ENCODE measurements around the gene TYW1B.
"Not testable (repeated sequence)": the region's sequence is repeated elsewhere in the genome, so short reads cannot be mapped to it uniquely, and the experiment has no call there.

The TYW1B gene

DNA sequence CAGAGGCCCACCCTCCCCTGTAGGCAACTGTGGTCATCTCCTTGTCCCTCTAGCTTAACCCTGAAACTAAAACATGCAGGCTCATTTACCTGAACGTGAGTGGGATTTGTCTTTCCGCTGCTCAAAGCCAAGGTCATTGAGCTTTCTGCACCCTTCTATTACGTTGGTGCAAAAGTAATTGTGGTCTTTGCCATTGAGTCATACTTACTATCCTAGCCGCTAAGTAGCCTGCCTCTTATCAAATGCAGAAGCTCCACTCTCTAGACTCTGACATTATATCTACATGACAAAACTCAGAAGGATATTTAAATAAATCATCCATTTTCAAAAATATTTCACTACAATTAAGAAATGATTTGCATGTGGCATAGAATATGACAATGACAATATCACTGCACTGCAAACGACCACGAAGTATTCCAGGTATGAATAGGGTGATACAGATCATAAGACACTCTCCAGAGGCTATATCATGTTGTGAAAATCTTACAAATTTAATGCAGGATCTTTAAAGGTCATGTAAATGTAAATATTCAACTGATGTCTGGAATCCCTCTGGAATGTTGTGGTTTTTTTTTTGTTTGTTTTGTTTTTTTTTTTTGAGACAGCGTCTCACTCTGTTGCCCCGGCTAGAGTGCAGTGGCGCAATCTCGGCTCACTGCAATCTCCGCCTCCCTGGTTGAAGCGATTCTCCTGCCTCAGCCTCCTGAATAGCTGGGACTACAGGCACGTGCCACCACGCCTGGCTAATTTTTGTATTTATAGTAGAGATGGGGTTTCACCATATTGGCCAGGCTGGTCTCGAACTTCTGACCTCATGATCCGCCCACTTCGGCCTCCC is 223.0 kb downstream of the TYW1B start:
- intact Hi-C loops (cut with DNase I; ENCODE audit: low total_unique reads) = not testable (repeated sequence)

DNA sequence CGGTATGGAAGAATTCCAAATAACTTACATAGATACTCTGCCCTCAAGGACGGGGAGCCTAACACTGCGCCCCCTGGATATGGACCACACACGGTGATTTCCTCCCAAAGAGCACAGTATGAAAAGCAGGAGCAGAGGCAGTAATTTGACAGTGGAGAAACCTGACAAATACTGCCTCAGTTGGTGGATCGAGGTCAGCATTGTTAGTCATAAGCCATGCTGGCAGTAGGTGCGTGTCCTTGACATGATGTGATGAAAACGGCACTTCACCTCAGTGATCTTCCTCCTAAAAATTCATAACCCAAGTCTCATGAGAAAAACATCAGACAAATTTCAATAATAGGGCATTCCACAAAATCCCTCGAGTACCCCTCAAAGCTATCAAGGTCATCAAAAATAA is 224.5 kb downstream of the TYW1B start:
- H3K27me3 ChIP-seq; H3K36me3 ChIP-seq; intact Hi-C loops (cut with DNase I; ENCODE audit: low total_unique reads); H3K4me1 ChIP-seq; H3K9me3 ChIP-seq; H3K27ac ChIP-seq; H3K4me3 ChIP-seq; DNase-seq: not testable (repeated sequence)

More for the DNA sequence above, 223.0 kb downstream of the TYW1B start:
- H3K27me3 ChIP-seq, H3K36me3 ChIP-seq, H3K27ac ChIP-seq, DNase-seq, H3K4me1 ChIP-seq, H3K9me3 ChIP-seq, H3K4me3 ChIP-seq: not testable (repeated sequence)

DNA sequence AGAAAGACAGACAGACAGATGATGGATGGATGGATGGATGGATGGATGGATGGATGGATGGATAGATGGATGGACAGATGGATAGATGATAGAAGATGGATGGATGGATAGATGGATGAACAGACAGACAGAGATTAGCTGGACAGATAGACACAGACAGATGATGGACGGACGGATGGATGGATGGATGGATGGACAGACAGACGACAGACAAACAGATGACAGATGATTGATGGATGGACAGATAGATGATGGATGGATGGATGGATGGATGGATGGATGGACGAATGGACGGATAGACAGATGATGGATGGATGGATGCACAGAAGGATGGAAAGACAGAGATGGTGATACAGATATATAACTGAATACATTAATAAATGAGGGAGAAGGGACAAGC is 224.9 kb downstream of the TYW1B start:
- DNase-seq = no peak
- Histone ChIP-seq H3K27ac (no peak overlapping the region), H3K4me1 (no peaks in the 10 kb centered on the region), H3K27me3 (no peaks in the 10 kb centered on the region), H3K36me3 (peaks cover 6 to 7% (median 6%) of the 10 kb centered on the region in 3 donors), H3K9me3 (no peaks in the 10 kb centered on the region), H3K4me3 (no peak overlapping the region)
- TF ChIP-seq, protein P1, sequence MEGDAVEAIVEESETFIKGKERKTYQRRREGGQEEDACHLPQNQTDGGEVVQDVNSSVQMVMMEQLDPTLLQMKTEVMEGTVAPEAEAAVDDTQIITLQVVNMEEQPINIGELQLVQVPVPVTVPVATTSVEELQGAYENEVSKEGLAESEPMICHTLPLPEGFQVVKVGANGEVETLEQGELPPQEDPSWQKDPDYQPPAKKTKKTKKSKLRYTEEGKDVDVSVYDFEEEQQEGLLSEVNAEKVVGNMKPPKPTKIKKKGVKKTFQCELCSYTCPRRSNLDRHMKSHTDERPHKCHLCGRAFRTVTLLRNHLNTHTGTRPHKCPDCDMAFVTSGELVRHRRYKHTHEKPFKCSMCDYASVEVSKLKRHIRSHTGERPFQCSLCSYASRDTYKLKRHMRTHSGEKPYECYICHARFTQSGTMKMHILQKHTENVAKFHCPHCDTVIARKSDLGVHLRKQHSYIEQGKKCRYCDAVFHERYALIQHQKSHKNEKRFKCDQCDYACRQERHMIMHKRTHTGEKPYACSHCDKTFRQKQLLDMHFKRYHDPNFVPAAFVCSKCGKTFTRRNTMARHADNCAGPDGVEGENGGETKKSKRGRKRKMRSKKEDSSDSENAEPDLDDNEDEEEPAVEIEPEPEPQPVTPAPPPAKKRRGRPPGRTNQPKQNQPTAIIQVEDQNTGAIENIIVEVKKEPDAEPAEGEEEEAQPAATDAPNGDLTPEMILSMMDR (IDR thresholded peaks at IDR 0.05) = no peak
- intact Hi-C loops (cut with DNase I; ENCODE audit: low total_unique reads) = no loop called here

DNA sequence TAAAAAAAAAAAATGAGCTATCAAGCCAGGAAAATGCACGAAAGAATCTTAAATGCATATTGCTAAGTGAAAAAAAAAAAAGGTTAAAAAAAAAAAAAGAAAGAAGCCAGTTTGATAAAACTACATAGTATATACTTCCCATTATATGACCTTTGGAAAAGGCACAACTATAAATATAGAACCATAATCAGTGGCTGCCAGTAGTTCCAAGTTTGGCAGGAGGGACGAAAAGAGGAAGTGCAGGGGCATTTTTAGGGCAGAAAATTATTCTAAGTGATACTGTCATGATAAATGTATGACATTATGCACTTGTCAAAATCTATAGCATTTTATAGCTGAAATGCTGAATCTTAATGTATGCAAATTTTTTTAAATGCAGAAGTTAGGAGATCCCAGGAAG is 226.3 kb downstream of the TYW1B start:
- DNase-seq; H3K4me1 ChIP-seq; H3K36me3 ChIP-seq; intact Hi-C loops (cut with DNase I; ENCODE audit: low total_unique reads); H3K27me3 ChIP-seq; H3K4me3 ChIP-seq; H3K27ac ChIP-seq; H3K9me3 ChIP-seq: not testable (repeated sequence)

DNA sequence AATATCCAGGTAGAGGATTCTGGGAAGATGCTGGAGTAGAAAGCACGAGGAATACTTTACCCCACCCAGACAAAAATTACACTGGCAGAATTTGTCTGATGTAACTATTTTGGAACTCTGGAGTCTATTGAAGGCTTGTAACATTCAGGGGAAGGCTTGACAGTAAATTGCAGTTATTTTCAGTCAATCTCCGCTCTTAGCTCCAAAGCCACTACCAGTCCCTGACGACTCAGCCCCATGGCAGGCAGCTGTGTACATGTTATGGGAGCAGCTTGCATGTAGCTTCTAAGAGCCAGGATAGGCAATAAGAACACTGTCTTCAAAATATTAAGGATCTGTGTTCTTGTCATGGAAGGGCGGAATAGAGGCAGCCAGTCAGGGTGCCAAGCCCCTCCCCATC is 238.0 kb downstream of the TYW1B start:
- H3K4me1 ChIP-seq; H3K27ac ChIP-seq; H3K9me3 ChIP-seq; DNase-seq; H3K4me3 ChIP-seq; H3K27me3 ChIP-seq; intact Hi-C loops (cut with DNase I; ENCODE audit: low total_unique reads): not testable (repeated sequence)
- peaks cover 0 to 16% (median 0%) of the 10 kb centered on the region in 3 donors for H3K36me3 ChIP-seq

DNA sequence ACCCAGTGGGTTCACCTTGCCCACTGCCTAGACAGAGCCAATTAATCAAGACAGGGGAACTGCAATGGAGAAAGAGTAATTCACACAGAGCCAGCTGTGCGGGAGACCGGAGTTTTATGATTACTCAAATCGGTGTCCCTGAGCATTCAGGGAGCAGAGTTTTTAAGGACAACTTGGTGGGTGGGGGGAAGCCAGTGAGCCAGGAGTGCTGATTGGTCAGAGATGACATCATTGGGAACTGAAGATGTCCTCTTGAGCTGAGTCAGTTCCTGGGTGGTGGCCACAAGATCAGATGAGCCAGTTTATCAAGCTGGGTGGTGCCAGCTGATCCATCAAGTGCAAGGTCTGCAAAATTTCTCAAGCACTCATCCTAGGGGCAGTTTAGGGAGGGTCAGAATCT is 240.7 kb downstream of the TYW1B start:
- H3K4me3 ChIP-seq; H3K27ac ChIP-seq; H3K9me3 ChIP-seq; intact Hi-C loops (cut with DNase I; ENCODE audit: low total_unique reads); H3K27me3 ChIP-seq; H3K4me1 ChIP-seq; DNase-seq: not testable (repeated sequence)
- H3K36me3 ChIP-seq = peaks cover 0 to 16% (median 0%) of the 10 kb centered on the region in 3 donors

DNA sequence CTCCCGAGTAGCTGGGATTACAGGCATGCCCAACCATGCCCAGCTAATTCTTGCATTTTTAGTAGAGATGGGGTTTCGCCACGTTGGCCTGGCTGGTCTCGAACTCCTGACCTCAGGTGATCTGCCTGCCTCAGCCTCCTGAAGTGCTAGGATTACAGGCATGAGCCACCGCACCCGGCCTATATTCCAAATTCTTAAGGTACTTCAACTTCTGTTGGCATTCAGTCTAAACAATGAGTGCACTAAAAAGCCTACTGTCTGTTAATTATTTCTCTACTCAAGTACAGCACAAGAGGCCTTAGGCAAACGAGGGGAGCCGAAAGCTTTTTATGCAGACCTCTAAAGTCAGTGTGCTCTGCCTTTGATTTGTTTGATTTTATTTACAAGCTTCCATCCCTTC is 243.4 kb downstream of the TYW1B start:
- intact Hi-C loops (cut with DNase I; ENCODE audit: low total_unique reads); H3K27ac ChIP-seq; H3K36me3 ChIP-seq; H3K27me3 ChIP-seq; H3K4me1 ChIP-seq; DNase-seq; H3K9me3 ChIP-seq; H3K4me3 ChIP-seq: not testable (repeated sequence)

DNA sequence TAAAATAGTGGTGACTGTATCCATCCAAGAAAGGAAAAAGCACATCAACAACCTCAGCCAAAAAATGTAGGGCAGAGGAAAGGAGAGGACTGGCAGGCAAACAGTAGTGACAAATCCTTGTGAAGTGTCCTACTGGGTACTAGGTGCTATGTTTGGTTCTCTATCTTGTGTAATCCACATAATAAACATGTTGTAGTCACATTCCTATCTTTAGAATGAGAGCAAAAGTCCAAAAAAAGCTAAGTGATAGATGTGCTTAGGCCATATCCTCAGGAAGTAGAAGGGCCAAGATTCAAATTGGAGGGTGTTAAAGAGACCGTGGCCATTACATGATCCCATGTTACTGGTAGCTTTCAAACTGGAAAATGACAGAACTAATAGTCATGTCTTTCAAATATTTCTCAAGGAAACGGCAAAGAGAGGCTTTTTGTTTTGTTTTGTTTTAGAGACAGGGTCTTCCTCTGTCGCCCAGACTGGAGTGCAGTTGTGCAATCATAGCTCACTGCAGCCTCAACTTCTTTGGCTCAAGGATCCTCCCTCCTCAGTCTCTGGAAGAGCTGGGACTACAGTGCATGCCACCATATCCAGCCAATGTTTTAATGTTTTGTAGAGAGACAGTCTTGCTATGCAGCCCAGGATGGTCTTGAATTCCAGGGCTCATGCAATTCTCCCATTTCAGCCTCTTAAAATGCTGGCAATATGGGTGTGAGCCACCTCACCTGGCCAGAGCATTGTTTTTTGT is 244.2 kb downstream of the TYW1B start:
- H3K9me3 ChIP-seq; DNase-seq; H3K36me3 ChIP-seq; H3K27ac ChIP-seq; intact Hi-C loops (cut with DNase I; ENCODE audit: low total_unique reads); H3K4me1 ChIP-seq; H3K4me3 ChIP-seq; H3K27me3 ChIP-seq: not testable (repeated sequence)

DNA sequence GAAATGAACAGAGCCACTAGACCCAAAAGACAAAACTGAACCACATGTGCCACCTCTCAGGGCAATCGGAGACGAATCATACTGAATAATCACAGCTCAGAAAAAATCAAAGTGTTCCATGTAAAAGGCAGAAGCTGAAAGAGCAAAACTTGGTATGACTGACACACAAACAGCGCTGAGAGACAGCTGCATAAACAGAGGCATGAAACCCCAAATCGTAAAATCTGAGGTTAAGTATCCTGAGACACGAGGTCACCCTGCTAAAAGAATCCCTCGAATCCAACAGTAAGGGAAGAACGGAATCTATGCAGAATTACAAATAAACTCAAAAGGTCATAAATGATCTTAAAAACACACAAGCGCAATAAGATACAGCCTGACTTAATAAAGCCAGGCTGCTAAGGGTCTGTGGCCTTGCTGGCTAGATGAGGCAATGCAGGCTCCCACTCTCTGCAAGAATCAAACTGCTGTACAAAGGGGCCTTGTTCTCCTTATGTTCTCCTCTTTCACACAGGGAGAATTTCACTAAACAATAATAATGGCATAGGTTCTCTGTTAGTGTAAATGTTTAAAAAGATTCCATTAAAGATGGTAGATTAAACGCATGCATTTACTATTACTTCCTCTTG is 247.7 kb downstream of the TYW1B start:
- H3K4me3 ChIP-seq; H3K27me3 ChIP-seq; intact Hi-C loops (cut with DNase I; ENCODE audit: low total_unique reads); H3K4me1 ChIP-seq; H3K27ac ChIP-seq; DNase-seq; H3K9me3 ChIP-seq: not testable (repeated sequence)
- H3K36me3 ChIP-seq = peaks cover 0 to 10% (median 0%) of the 10 kb centered on the region in 3 donors

Measured in tibial artery (tissue), 4 donors.